WI38 (cell line): ENCODE data around the gene TAF13.

Source experiments
- H3K4me3 ChIP-seq: 2 replicates; pipeline ENCODE4 v1.5.1; 2011; ENCODE audit warnings: low read depth, mild to moderate bottlenecking, control low read depth, low read length
- TF ChIP-seq, protein P1 (sequence below): IDR thresholded peaks from 2 replicates; pipeline ENCODE4 v1.5.1; 2012; ENCODE audit warnings: low read depth, mild to moderate bottlenecking, control low read depth, low read length

Gene TAF13

DNA sequence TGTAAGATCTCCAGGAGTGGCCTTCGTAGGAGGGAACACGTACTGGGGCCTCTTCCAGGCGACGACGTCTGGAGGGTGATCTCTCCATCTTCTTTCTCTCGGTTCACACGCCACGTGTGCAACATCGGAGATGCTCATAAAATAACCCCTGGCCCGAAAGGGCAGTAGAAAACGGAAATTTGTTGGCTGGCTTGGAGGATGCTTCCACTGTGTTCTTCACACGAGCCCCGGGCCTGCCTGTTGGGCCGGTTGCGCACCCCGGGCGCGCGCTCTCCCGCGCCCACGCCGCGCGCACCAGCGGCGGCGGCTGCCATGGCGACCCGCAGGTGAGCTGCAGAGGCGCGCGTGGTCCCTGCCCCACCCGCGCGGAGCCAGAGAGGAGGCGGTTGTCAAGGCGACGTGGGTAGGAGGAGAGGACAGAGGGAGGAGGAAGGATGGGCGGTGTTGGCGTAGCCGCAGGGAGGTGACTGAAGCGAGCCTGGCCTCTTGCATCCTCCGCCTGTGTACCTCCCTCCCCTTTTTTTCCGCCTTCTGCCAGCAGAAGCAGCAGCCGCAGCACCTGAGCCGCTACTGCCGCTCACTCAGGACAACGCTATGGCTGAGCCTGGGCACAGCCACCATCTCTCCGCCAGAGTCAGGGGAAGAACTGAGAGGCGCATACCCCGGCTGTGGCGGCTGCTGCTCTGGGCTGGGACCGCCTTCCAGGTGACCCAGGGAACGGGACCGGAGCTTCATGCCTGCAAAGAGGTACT, 38.0 kb upstream of the TAF13 start, which contains the start of gene ELAPOR1:
Gene ELAPOR1, plus strand, starts transcription at position 526 of the 752 bp plus-strand sequence. Its CDS starts 69 bp downstream, at position 595.
- TF ChIP-seq, protein P1, sequence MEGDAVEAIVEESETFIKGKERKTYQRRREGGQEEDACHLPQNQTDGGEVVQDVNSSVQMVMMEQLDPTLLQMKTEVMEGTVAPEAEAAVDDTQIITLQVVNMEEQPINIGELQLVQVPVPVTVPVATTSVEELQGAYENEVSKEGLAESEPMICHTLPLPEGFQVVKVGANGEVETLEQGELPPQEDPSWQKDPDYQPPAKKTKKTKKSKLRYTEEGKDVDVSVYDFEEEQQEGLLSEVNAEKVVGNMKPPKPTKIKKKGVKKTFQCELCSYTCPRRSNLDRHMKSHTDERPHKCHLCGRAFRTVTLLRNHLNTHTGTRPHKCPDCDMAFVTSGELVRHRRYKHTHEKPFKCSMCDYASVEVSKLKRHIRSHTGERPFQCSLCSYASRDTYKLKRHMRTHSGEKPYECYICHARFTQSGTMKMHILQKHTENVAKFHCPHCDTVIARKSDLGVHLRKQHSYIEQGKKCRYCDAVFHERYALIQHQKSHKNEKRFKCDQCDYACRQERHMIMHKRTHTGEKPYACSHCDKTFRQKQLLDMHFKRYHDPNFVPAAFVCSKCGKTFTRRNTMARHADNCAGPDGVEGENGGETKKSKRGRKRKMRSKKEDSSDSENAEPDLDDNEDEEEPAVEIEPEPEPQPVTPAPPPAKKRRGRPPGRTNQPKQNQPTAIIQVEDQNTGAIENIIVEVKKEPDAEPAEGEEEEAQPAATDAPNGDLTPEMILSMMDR: no peak
- H3K4me3 ChIP-seq: peak within 1 kb of the TSS; percentile 13; the same call in 1 of the 2 replicates

- H3K4me3 ChIP-seq: no peak overlapping the region
- TF ChIP-seq, protein P1: peak; percentile 91
These were observed 37.0 kb upstream of the TAF13 start for GRCh38 chr1:109112652-109113285.

DNA sequence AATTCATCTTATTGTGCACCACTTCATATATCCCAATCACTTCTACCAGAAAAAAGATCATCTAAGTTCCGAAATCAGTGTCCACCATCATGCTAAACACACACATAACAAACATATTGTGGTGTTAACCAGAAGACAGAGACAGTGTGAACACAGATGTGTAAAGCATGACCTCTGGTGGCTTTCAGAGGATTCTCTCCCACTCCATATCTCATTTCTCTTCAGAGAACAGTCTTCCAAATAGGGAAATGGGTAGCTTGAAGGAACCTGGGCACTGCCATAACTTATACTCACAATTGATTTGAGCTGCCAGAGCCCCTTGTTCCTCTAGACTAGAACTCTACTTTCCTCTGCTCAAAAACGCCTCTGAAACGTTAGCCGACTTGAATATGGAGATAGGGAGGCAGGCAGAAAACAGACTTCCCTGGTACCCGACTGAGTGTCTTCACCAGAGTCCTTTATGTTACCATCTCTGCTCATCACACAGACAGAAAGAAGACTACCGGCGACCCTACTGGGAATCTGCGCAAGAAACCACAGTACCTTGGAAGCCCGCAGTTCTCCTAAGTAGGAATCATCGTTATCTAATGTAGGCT, 36.4 kb upstream of the TAF13 start:
- no peak overlapping the region for H3K4me3 ChIP-seq

DNA sequence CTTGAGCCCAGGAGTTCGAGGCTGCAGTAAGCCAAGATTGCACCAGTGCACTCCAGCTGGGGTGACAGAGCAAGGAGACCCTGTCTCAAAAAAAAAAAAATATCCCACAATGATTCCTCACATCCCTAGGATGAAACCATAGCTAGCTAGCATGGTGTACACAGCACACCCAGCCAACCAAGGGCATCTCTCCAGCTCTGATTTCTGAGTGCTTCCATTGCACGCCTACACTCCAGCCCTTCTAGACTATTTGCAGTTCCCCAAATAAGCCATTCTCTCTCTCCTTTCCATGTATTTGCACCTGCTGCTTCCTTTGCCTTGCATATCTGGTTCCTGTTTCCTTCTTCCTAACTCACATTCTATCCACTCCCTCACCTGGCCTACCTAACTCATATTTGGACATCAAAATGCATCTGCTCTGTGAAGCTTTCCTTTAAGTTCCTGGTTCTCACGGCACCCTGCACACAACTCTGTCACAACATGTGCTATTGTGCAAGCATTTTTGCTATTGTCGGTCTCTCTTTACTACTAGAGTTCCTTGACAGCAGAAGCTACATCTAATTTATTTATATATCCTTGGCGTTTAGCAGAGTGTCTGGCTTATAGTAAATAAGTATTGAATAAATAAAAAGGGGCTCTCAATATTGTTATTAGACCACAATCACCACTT, 35.7 kb upstream of the TAF13 start:
- TF ChIP-seq, protein P1: no peak
- no peak overlapping the region for H3K4me3 ChIP-seq

More for the DNA sequence above, 36.4 kb upstream of the TAF13 start:
- TF ChIP-seq, protein P1: no peak

DNA sequence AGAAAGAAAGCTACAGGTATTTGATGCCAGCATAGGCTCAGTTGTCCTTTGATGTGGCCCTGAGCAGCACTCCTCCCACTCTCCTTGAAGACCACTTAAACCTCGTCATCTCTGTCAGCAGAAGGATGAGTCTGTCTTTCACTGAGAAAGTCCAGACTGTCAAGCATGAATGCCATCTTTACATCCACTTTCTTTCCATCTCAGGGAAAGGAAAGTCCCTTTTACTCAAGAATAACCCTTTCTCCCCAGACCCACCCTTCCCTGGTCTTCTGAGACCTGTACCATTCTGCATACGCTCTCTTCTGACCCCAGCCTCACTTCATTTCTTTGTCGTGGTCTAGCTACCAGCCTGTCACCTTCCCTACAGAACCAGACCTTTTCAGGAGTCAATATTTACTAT, 34.1 kb upstream of the TAF13 start:
- no peak overlapping the region for H3K4me3 ChIP-seq
- TF ChIP-seq, protein P1: no peak

- TF ChIP-seq, protein P1: no peak
- no peak overlapping the region for H3K4me3 ChIP-seq
These were observed 32.0 kb upstream of the TAF13 start for GRCh38 chr1:109107785-109108184.

DNA sequence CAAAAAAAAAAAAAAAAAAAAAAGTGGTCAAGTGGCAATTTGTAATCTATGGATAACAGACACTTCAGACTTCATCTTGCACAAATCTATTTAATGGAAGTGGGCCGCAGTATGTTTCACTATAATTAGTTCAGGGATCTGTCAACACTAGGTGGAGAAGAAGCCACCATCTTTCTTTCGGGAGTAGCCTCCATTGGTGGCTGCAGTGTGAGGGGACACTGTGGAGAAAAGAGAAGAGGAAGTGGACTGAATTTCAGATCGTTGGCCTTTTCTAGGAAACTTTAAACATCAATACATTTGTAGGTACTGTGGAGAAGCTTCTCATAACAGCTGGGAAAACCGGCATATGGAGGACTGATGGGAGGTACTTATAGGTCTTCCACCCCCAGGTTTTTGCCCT, 30.1 kb upstream of the TAF13 start:
- TF ChIP-seq, protein P1: no peak
- no peak overlapping the region for H3K4me3 ChIP-seq
